Activated naive CD8-positive, alpha-beta T cell treated with anti-CD3 and anti-CD28 coated beads, Interleukin-2, amount 50 U/mL, for 16 hours (primary cell): ENCODE results near the gene NUDT11.
"Not testable (repeated sequence)": the region's sequence is repeated elsewhere in the genome, so short reads cannot be mapped to it uniquely, and the experiment has no call there.

Experiments used
- DNase-seq: peaks from one replicate; pipeline ENCODE4 v3.0.0-alpha.2; 2020; ENCODE audit warnings: low read depth, low spot score

NUDT11 gene

GRCh38 chrX:51496501-51497291 is at the start of gene NUDT11:
TSS of gene NUDT11 (minus strand) at chrX:51496592. CDS start at chrX:51496444, 148 bp downstream.
- no peak for DNase-seq

- no peak for DNase-seq
These were observed 24.0 kb upstream of the NUDT11 start for GRCh38 chrX:51520393-51520792.

- not testable (repeated sequence) for DNase-seq
These were observed 22.7 kb upstream of the NUDT11 start for GRCh38 chrX:51519131-51519530.

- DNase-seq = no peak
These were observed 11.2 kb upstream of the NUDT11 start for GRCh38 chrX:51507551-51507950.

- DNase-seq = not testable (repeated sequence)
These were observed 497 bp downstream of the NUDT11 start for GRCh38 chrX:51495701-51496488.

GRCh38 chrX:51494409-51494808 is 2.0 kb downstream of the NUDT11 start:
- no peak for DNase-seq

- DNase-seq = no peak
These were observed 8.5 kb downstream of the NUDT11 start for GRCh38 chrX:51487960-51488267.

GRCh38 chrX:51484616-51485015 is 11.8 kb downstream of the NUDT11 start:
- no peak for DNase-seq

- not testable (repeated sequence) for DNase-seq
These were observed 14.0 kb downstream of the NUDT11 start for GRCh38 chrX:51482411-51482810.

- no peak for DNase-seq
These were observed 19.5 kb downstream of the NUDT11 start for GRCh38 chrX:51476930-51477329.

GRCh38 chrX:51463322-51463721 is 33.1 kb downstream of the NUDT11 start:
- no peak for DNase-seq

- DNase-seq = no peak
These were observed 35.0 kb downstream of the NUDT11 start for GRCh38 chrX:51461053-51462044.

- DNase-seq = no peak
These were observed 37.3 kb downstream of the NUDT11 start for GRCh38 chrX:51459125-51459524.

GRCh38 chrX:51456814-51457213 is 39.6 kb downstream of the NUDT11 start:
- no peak for DNase-seq

GRCh38 chrX:51456246-51456645 is 40.1 kb downstream of the NUDT11 start:
- no peak for DNase-seq

GRCh38 chrX:51440365-51440764 is 56.0 kb downstream of the NUDT11 start:
- DNase-seq = no peak
